Stimulated activated naive CD8-positive, alpha-beta T cell treated with anti-CD3 and anti-CD28 coated beads, Interleukin-15, Interleukin-2, amounts not matched to agents 100 ng/mL and 50 ng/mL, for 24 hours (primary cell): ENCODE measurements around the gene SMIM33.
A peak's percentile ranks its signal among the peaks of the same experiment; 100 is the strongest.
"Not testable (repeated sequence)": the region's sequence is repeated elsewhere in the genome, so short reads cannot be mapped to it uniquely, and the experiment has no call there.

ENCODE experiments used
- H3K27ac Mint-ChIP-seq: one replicate; pipeline ENCODE4 v1.8.0; 2021; ENCODE audit warnings: mild to moderate bottlenecking, mixed read lengths
- H3K27me3 Mint-ChIP-seq: one replicate; pipeline ENCODE4 v1.8.0; 2021; ENCODE audit warnings: mixed read lengths
- H3K36me3 Mint-ChIP-seq: one replicate; pipeline ENCODE4 v1.8.0; 2021; ENCODE audit warnings: low read depth, mixed read lengths
- H3K4me1 Mint-ChIP-seq: one replicate; pipeline ENCODE4 v1.8.0; 2021; ENCODE audit warnings: low read depth, mixed read lengths
- H3K4me3 Mint-ChIP-seq: one replicate; pipeline ENCODE4 v1.8.0; 2021; ENCODE audit warnings: mild to moderate bottlenecking, mixed read lengths
- H3K9me3 Mint-ChIP-seq: one replicate; pipeline ENCODE4 v1.8.0; 2021; ENCODE audit warnings: mixed read lengths

SMIM33 gene

DNA sequence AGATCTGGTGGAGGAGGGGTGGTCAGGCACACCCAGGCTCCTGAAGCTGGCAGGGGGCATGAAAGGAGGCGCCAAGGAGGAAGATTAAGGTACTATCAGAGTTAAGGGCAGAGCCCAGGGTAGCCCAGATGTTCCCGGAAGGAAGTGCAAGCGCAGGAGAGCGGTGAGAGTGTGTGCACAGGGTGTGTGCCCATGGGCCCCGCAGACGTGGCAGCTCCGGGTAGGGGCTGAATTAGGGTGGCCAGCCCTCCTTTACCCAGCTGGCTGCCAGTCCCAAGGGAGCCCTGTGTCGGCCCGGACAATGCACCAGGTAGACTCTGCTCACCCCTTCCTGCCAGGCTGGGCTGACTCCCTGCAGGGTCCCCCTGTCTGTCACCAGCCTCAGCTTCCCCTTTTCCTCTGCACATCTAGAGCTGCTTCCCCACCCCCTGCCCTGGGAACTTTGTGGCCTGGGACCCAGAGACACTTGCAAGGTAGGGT, at the start of gene SMIM33:
TSS of gene SMIM33 (plus strand) at position 184 of the 480 bp plus-strand sequence. CDS start at position 302, 118 bp downstream.
- Mint-ChIP-seq H3K9me3 (no peaks in the 10 kb centered on the region), H3K27me3 (no peaks in the 10 kb centered on the region), H3K4me3 (peak within 1 kb of the TSS; percentile 22), H3K36me3 (peaks cover 9% of the 10 kb centered on the region), H3K4me1 (peaks cover 69% of the 10 kb centered on the region), H3K27ac (peak within 1 kb of the TSS; percentile 90)

DNA sequence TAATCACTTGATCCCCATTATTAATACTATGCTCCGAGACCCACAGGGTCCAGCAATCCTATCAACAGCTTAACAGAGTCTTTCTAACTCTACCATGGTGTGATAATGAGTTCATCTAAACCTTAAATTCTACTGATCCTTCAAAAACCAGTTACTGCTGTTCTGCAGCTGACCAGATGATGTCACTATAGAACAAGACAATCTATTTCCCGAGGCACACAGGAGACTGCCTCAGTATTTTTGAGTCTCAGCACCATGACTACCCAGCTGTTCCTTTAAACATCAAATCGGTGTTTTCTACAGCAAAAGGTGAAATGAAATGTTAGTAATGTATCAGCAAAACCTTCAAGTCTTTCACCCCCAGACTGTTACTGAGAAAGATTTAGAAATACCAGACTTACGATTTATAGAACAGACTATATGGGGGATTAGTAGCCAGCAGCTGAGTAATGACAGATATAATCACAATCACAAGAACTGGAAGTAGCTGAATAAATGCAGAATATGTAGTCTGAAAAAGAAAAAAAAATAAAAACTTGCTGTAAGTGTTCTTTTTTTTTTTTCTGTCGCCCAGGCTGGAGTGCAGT, 48.4 kb upstream of the SMIM33 start:
- H3K9me3 Mint-ChIP-seq, result no peaks in the 10 kb centered on the region
- H3K27ac Mint-ChIP-seq, result no peak overlapping the region
- no peak overlapping the region for H3K4me3 Mint-ChIP-seq
- peaks cover 56% of the 10 kb centered on the region for H3K36me3 Mint-ChIP-seq
- H3K27me3 Mint-ChIP-seq, result no peaks in the 10 kb centered on the region
- H3K4me1 Mint-ChIP-seq, result peaks cover 15% of the 10 kb centered on the region

DNA sequence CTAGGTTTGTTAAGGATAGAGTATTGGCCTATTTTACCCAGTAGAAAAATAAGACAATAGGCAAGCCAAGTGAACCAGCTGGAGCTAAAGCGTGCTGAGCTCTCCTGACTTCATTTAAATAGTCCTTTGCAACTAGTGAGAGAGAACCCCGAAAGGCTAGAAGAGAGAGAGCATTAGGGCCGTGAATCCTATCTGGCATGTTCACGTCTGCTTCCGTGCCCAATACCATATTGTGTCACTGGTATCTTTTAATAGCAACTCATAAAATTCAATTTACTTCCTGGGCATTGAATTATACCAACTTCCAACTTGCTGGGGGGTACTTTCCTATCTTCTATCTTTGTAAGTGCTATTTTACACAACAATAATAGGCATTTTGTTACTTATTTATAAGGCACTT, 45.3 kb upstream of the SMIM33 start:
- Mint-ChIP-seq H3K4me1 (peaks cover 15% of the 10 kb centered on the region), H3K9me3 (no peaks in the 10 kb centered on the region), H3K4me3 (no peak overlapping the region), H3K27me3 (no peaks in the 10 kb centered on the region), H3K27ac (no peak overlapping the region), H3K36me3 (peaks cover 38% of the 10 kb centered on the region)

DNA sequence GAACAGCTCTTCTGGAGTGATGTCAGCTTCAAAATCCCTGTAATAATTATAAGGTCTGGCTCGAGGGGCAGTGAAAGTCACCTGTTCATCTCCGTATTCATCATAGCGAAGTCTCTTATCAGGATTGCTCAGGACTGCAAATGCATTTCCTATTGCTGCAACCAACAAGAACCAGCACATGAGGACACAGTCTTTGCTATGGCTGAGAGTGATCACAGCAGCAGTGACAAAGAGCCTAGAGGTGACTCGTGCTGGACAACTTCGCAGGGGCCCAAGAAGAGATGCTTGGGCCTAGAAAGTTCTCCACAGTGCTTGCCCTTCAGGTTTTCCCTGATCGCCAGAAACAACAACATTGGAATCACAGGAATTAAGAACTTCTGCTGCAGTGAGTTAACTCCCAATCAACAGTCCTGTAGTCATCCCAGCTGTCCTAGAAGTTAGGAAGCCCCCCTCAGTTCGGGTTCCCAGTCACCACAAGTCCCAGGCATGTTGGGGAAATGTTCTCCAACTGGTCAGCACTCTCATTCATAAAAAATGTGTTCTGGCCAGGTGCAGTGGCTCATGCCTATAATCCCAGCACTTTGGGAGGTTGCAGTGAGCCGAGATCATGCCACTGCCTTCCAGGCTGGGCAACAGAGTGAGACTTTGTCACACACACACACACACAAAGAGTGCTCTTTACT, 44.5 kb upstream of the SMIM33 start:
- Mint-ChIP-seq H3K27me3 (no peaks in the 10 kb centered on the region), H3K9me3 (no peaks in the 10 kb centered on the region), H3K27ac (no peak overlapping the region), H3K36me3 (peaks cover 34% of the 10 kb centered on the region), H3K4me1 (peaks cover 17% of the 10 kb centered on the region), H3K4me3 (no peak overlapping the region)

- H3K4me3 Mint-ChIP-seq, result no peak overlapping the region
- H3K27ac Mint-ChIP-seq, result no peak overlapping the region
- H3K9me3 Mint-ChIP-seq, result no peaks in the 10 kb centered on the region
- peaks cover 26% of the 10 kb centered on the region for H3K36me3 Mint-ChIP-seq
- H3K4me1 Mint-ChIP-seq, result peaks cover 11% of the 10 kb centered on the region
- no peaks in the 10 kb centered on the region for H3K27me3 Mint-ChIP-seq
Observed at GRCh38 chr5:139430015-139430414, 40.8 kb upstream of the SMIM33 start.

DNA sequence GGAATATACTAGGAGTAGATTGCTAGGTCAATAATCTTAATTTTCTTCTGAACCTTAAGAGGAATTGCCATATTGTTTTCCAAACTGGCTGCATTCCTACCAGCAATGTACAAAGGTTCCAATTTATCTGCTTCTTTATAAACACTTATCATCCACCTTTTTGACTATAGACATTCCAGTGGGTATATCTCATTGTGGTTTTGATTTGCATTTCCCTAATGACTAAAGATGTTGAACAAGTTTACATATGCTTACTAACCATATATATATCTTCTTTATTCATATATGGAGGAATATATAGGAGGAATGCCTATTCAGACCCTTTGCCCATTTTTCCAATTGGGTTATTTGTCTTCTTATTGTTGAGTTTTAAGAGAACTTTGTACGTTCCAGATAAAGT, 39.1 kb upstream of the SMIM33 start:
- Mint-ChIP-seq H3K4me3 (no peak overlapping the region), H3K4me1 (peaks cover 13% of the 10 kb centered on the region), H3K27ac (no peak overlapping the region), H3K9me3 (no peaks in the 10 kb centered on the region), H3K36me3 (peaks cover 22% of the 10 kb centered on the region), H3K27me3 (no peaks in the 10 kb centered on the region)

- H3K9me3 Mint-ChIP-seq, result no peaks in the 10 kb centered on the region
- peaks cover 27% of the 10 kb centered on the region for H3K36me3 Mint-ChIP-seq
- H3K27me3 Mint-ChIP-seq, result no peaks in the 10 kb centered on the region
- peaks cover 36% of the 10 kb centered on the region for H3K4me1 Mint-ChIP-seq
- no peak overlapping the region for H3K27ac Mint-ChIP-seq
- H3K4me3 Mint-ChIP-seq, result no peak overlapping the region
Observed at GRCh38 chr5:139435676-139436075, 35.1 kb upstream of the SMIM33 start.

DNA sequence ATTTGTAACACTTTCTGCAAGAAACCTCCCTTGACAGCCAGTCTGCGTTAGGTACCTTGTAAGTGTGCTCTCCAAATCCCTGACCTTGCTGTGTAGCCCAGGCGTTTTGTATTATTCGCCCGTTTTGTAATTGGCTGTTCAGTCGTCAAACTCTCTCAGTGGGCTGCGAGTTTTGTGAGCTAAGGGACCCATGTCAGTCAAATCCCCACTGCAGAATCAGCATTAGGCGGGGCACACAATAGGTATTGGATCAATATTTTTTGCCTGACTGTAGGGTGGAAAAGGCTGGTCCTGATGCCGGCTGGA, 32.1 kb upstream of the SMIM33 start:
- Mint-ChIP-seq H3K4me3 (peak overlapping the region; percentile 99), H3K36me3 (peaks cover 22% of the 10 kb centered on the region), H3K9me3 (no peaks in the 10 kb centered on the region), H3K27ac (peak overlapping the region; percentile 99), H3K4me1 (peaks cover 49% of the 10 kb centered on the region), H3K27me3 (no peaks in the 10 kb centered on the region)

- Mint-ChIP-seq H3K4me3 (peak within 1 kb of the TSS; percentile 99), H3K36me3 (peaks cover 21% of the 10 kb centered on the region), H3K9me3 (no peaks in the 10 kb centered on the region), H3K4me1 (peaks cover 55% of the 10 kb centered on the region), H3K27me3 (no peaks in the 10 kb centered on the region), H3K27ac (peak within 1 kb of the TSS; percentile 99)
Observed at GRCh38 chr5:139439013-139439903, 31.5 kb upstream of the SMIM33 start, which contains the start of gene DNAJC18. TSS of gene DNAJC18 (minus strand) at chr5:139439525. CDS start at chr5:139439445, 80 bp downstream.

GRCh38 chr5:139440416-139440815, 30.4 kb upstream of the SMIM33 start:
- H3K4me1 Mint-ChIP-seq, result peaks cover 65% of the 10 kb centered on the region
- H3K4me3 Mint-ChIP-seq, result not testable (repeated sequence)

DNA sequence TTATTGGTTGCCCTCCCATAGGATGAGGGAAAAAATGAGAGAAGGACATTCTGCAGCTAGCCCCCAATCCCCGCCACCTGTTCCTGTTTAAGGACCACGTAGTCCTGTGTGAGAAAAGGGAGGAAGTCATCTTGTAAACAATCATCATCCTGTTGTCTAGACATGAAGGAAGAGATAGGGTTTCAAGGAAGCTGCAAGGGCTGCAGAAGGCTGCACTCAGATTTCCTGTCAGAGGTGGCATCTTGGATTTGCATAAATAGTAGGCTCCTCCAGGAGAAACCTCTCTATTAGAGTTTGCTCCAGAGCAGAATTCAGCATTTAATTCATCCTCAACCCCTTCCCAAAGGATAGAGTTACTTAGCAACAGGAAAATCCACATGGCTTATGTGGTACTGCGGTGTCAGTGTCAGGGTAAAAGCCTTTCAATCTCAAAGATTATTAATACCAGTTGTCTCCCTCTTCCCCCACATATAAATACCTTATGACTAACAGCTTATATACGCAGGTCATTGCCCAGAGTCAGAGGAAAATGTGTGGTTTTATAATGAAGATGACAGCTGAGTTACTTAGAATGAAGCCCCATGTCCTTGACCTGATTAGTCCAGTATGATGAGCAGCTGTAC, 26.9 kb upstream of the SMIM33 start:
- Mint-ChIP-seq H3K27ac (peak overlapping the region; percentile 85), H3K4me3 (no peak overlapping the region), H3K27me3 (no peaks in the 10 kb centered on the region), H3K4me1 (peaks cover 77% of the 10 kb centered on the region), H3K9me3 (peaks cover 6% of the 10 kb centered on the region), H3K36me3 (peaks cover 7% of the 10 kb centered on the region)

More at GRCh38 chr5:139440416-139440815, 30.4 kb upstream of the SMIM33 start:
- peaks cover 13% of the 10 kb centered on the region for H3K36me3 Mint-ChIP-seq
- not testable (repeated sequence) for H3K27me3 Mint-ChIP-seq, H3K9me3 Mint-ChIP-seq, H3K27ac Mint-ChIP-seq

DNA sequence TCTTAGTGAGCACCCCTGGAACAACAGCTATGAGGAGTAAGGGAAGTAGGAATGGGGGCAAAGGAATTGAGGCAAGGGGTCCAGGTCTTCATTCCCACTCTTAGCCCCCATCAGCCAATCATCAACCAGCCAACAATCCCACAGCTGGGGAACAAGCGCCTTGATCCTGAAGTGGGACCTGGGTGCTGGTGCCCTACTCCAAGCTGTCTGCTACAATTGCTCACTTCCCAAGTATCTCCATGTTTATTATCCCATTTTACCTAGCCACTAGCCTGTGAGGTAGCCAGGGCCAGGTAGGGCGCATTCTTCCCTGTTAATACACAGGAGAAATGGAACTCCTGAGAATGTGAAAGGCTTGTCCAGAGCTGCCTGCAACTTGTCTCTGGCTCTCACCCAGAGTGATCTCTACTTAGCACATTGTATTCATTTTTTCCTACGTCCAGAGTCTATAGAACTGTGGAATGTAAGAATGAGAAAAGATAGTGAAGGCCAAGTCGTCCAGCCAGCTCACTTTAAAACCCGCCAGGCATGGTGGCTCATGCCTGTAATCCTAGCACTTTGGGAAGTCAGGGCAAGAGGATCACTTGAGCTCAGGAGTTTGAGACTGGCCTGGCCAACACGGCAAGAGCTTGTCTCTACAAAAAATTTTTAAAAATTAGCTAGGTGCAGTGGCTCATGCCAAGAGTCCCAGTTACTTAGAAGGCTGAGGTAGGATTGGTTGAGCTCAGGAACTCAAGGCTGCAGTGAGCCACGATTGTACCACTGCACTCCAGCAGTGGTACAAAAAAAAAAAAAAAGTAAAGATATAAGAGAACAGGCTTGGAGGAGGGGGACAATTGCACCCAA, 25.3 kb upstream of the SMIM33 start:
- H3K4me3 Mint-ChIP-seq, result no peak overlapping the region
- peak overlapping the region; percentile 98 for H3K27ac Mint-ChIP-seq
- peaks cover 7% of the 10 kb centered on the region for H3K36me3 Mint-ChIP-seq
- peaks cover 6% of the 10 kb centered on the region for H3K9me3 Mint-ChIP-seq
- H3K27me3 Mint-ChIP-seq, result no peaks in the 10 kb centered on the region
- peaks cover 70% of the 10 kb centered on the region for H3K4me1 Mint-ChIP-seq

GRCh38 chr5:139446956-139447779, 23.6 kb upstream of the SMIM33 start:
- peaks cover 64% of the 10 kb centered on the region for H3K4me1 Mint-ChIP-seq
- H3K9me3 Mint-ChIP-seq, result peaks cover 6% of the 10 kb centered on the region
- peak overlapping the region; percentile 98 for H3K27ac Mint-ChIP-seq
- H3K27me3 Mint-ChIP-seq, result no peaks in the 10 kb centered on the region
- peaks cover 7% of the 10 kb centered on the region for H3K36me3 Mint-ChIP-seq
- H3K4me3 Mint-ChIP-seq, result peak overlapping the region; percentile 44
